Liver (tissue), 9 donors: ENCODE results near the gene CTSA. TPM values are rescaled to one million over a fixed set of nuclear protein-coding genes. Genes with fewer than 3 reads are reported as not detected.

ENCODE experiments used
- DNase-seq: peaks from one replicate; pipeline ENCODE4 v3.0.0-alpha.2; 2017; ENCODE audit warnings: low spot score
- H3K27ac ChIP-seq, 2 donors: one replicate each; pipeline ENCODE4 v1.7.0; 2013; ENCODE audit warnings: inconsistent platforms in 2 of 2, low read length in 2 of 2, control low read depth in 1 of 2, low read depth in 1 of 2, mild to moderate bottlenecking in 1 of 2
- H3K27me3 ChIP-seq, 4 donors: one replicate each; pipeline versions ENCODE4 v1.6.1 to v1.7.0; 2013; ENCODE audit warnings: low read length in 3 of 4, inconsistent platforms in 1 of 4, mild to moderate bottlenecking in 1 of 4, moderate library complexity in 1 of 4; ENCODE audit not compliant: control insufficient read depth in 4 of 4, insufficient read depth in 4 of 4
- H3K36me3 ChIP-seq, 4 donors: one replicate each; pipeline versions ENCODE4 v1.6.1 to v1.7.0; 2013; ENCODE audit warnings: low read length in 3 of 4, mild to moderate bottlenecking in 3 of 4, low read depth in 1 of 4, moderate library complexity in 1 of 4; ENCODE audit not compliant: control insufficient read depth in 4 of 4, insufficient read depth in 3 of 4
- H3K4me1 ChIP-seq, 4 donors: one replicate each; pipeline versions ENCODE4 v1.6.1 to v1.7.0; 2013; ENCODE audit warnings: low read length in 3 of 4, mild to moderate bottlenecking in 3 of 4, moderate library complexity in 1 of 4; ENCODE audit not compliant: control insufficient read depth in 4 of 4, insufficient read depth in 4 of 4
- H3K4me3 ChIP-seq, 3 donors: one replicate each; pipeline versions ENCODE4 v1.6.1 to v1.7.0; 2013; ENCODE audit warnings: low read length in 3 of 3, control low read depth in 1 of 3, low read depth in 1 of 3, mild to moderate bottlenecking in 1 of 3
- H3K9ac ChIP-seq, 2 donors: one replicate each; pipeline ENCODE4 v1.7.0; 2013; ENCODE audit warnings: low read length in 2 of 2, mild to moderate bottlenecking in 2 of 2, moderate library complexity in 2 of 2, control low read depth in 1 of 2, low read depth in 1 of 2
- H3K9me3 ChIP-seq, 4 donors: one replicate each; pipeline versions ENCODE4 v1.6.1 to v1.7.0; 2013; ENCODE audit warnings: low read length in 3 of 4; ENCODE audit not compliant: control insufficient read depth in 4 of 4
- EGR1 ChIP-seq, 2 donors: IDR thresholded peaks; 2 replicates each; pipeline ENCODE4 v1.6.1; 2016 to 2018; ENCODE audit warnings: antibody characterized with exemption in 2 of 2, low read depth in 2 of 2
- FOXA1 ChIP-seq: IDR thresholded peaks from 2 replicates; pipeline ENCODE4 v1.6.1; 2016; ENCODE audit warnings: antibody characterized with exemption
- FOXA2 ChIP-seq: IDR thresholded peaks from 2 replicates; pipeline ENCODE4 v1.6.1; 2016; ENCODE audit warnings: antibody characterized with exemption
- GABPA ChIP-seq, 2 donors: IDR thresholded peaks in 1 of 2; conservative IDR thresholded peaks in 1 of 2; 2 replicates each; pipeline ENCODE4 v1.6.1; 2016; ENCODE audit warnings: antibody characterized with exemption in 2 of 2, mild to moderate bottlenecking in 1 of 2, moderate library complexity in 1 of 2
- HNF4A ChIP-seq, 2 donors: conservative IDR thresholded peaks; 2 replicates each; pipeline ENCODE4 v1.6.1; 2016; ENCODE audit warnings: antibody characterized with exemption in 2 of 2, mild to moderate bottlenecking in 2 of 2
- HNF4G ChIP-seq: IDR thresholded peaks from 2 replicates; pipeline ENCODE4 v1.6.1; 2016; ENCODE audit warnings: antibody characterized with exemption
- JUND ChIP-seq, 2 donors: IDR thresholded peaks; 2 replicates each; pipeline ENCODE4 v1.6.1; 2016; ENCODE audit warnings: antibody characterized with exemption in 2 of 2
- NR2F2 ChIP-seq: IDR thresholded peaks from 2 replicates; pipeline ENCODE4 v1.6.1; 2016; ENCODE audit warnings: antibody characterized with exemption
- RAD21 ChIP-seq, 2 donors: IDR thresholded peaks; 2 replicates each; pipeline ENCODE4 v1.6.1; 2016; ENCODE audit warnings: antibody characterized with exemption in 2 of 2, mild to moderate bottlenecking in 2 of 2
- RXRA ChIP-seq, 2 donors: IDR thresholded peaks; 2 replicates each; pipeline ENCODE4 v1.6.1; 2017 to 2018; ENCODE audit warnings: antibody characterized with exemption in 2 of 2, mild to moderate bottlenecking in 1 of 2
- SP1 ChIP-seq: IDR thresholded peaks from 2 replicates; pipeline ENCODE4 v1.6.1; 2018; ENCODE audit warnings: antibody characterized with exemption, mild to moderate bottlenecking
- TAF1 ChIP-seq: conservative IDR thresholded peaks from 2 replicates; pipeline ENCODE4 v1.6.1; 2016; ENCODE audit warnings: antibody characterized with exemption, mild to moderate bottlenecking
- YY1 ChIP-seq: IDR thresholded peaks from 2 replicates; pipeline ENCODE4 v1.6.1; 2016; ENCODE audit warnings: antibody characterized with exemption, mild to moderate bottlenecking
- WGBS: extraction: QIAGEN DNeasy Blood & Tissue Kit; methylation state at CpG from one replicate; pipeline ENCODE4 v1.1.7; 2013; 5-methylcytosine and 5-hydroxymethylcytosine counted together
- polyA plus RNA-seq, 2 donors: library from polyadenylated mRNA; stranded (reverse) in 1 of 2; unstranded in 1 of 2; fragments of 200-250 nt in 1 of 2; fragments of >200 nt in 1 of 2; fragmentation: Nextera tagmentation in 1 of 2; extraction: Ambion mirVana in 1 of 2; gene quantifications; one replicate each; pipeline versions ENCODE4 v1.2.1 to v1.2.3, GENCODE V29; 2013 to 2015
- total RNA-seq, 2 donors: library from RNA; depleted of rRNA; stranded (reverse); fragments of >200 nt; gene quantifications; one replicate each; pipeline ENCODE4 v1.2.3, GENCODE V29; 2014
- TF ChIP-seq, protein P1 (sequence below): IDR thresholded peaks from 2 replicates; pipeline ENCODE4 v1.6.1; 2016; ENCODE audit warnings: antibody characterized with exemption
- TF ChIP-seq, protein P2 (sequence below): IDR thresholded peaks from 2 replicates; pipeline ENCODE4 v1.6.1; 2016; ENCODE audit warnings: antibody characterized with exemption, mild to moderate bottlenecking
- TF ChIP-seq, protein P3 (sequence below): IDR thresholded peaks from 2 replicates; pipeline ENCODE4 v1.6.1; 2016; ENCODE audit warnings: antibody characterized with exemption
- TF ChIP-seq, protein P4 (sequence below): fragments of 150-350 bp; IDR thresholded peaks from 2 replicates; pipeline ENCODE4 v1.5.1; 2017; ENCODE audit warnings: improper control_type of control experiment, low read depth, low read length; ENCODE audit not compliant: missing input control
- TF ChIP-seq, protein P5 (sequence below): IDR thresholded peaks from 2 replicates; pipeline ENCODE4 v1.6.1; 2016; ENCODE audit warnings: antibody characterized with exemption
- donor health status: healthy.
- donor health status: healthy.
- donor health status: healthy.
- donor health status: healthy.
- donor health status: healthy.

Gene CTSA
- total and polyA plus RNA-seq, 4 donors = 45.6 to 151 (median 76.4) TPM

DNA sequence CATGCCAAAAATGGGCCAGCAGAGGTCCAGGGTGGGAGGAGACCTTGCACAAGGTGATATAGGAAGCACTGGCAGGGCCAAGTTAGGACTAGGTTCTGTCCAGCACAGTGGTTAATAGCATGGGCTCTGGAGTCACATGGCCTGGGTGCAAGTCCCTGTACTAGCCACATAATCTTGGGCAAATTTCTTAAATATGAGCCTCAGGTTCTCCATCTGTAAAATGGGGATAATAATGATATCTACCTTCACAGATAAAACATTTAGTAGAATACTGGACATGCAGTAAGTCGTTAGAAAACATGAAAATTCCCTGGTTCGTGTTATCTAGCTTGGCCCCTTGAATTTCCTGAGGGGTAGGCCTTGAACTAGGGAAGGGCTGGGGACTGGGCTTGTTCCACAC lies 6.2 kb downstream of the CTSA start:
- Histone ChIP-seq H3K4me3 (no peak overlapping the region), H3K27me3 (no peaks in the 10 kb centered on the region), H3K27ac (no peak overlapping the region), H3K4me1 (peaks cover 0 to 11% (median 9%) of the 10 kb centered on the region in 4 donors), H3K36me3 (peaks cover 16 to 54% (median 24%) of the 10 kb centered on the region in 4 donors), H3K9me3 (no peaks in the 10 kb centered on the region), H3K9ac (no peak overlapping the region)
- whole genome bisulfite sequencing = 85% methylated on average over 2 of the region's 2 CpGs
- no peak for DNase-seq
- TF ChIP-seq EGR1 (IDR thresholded peaks at IDR 0.05; ENCODE audit: low read depth in 2 of 2) (no peak), FOXA2 (no peak), HNF4A (conservative IDR thresholded peaks at IDR 0.05) (no peak), NR2F2 (no peak), RXRA (IDR thresholded peaks at IDR 0.05) (no peak)
- TF ChIP-seq, protein P1, sequence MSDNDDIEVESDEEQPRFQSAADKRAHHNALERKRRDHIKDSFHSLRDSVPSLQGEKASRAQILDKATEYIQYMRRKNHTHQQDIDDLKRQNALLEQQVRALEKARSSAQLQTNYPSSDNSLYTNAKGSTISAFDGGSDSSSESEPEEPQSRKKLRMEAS = no peak
- TF ChIP-seq, protein P2, sequence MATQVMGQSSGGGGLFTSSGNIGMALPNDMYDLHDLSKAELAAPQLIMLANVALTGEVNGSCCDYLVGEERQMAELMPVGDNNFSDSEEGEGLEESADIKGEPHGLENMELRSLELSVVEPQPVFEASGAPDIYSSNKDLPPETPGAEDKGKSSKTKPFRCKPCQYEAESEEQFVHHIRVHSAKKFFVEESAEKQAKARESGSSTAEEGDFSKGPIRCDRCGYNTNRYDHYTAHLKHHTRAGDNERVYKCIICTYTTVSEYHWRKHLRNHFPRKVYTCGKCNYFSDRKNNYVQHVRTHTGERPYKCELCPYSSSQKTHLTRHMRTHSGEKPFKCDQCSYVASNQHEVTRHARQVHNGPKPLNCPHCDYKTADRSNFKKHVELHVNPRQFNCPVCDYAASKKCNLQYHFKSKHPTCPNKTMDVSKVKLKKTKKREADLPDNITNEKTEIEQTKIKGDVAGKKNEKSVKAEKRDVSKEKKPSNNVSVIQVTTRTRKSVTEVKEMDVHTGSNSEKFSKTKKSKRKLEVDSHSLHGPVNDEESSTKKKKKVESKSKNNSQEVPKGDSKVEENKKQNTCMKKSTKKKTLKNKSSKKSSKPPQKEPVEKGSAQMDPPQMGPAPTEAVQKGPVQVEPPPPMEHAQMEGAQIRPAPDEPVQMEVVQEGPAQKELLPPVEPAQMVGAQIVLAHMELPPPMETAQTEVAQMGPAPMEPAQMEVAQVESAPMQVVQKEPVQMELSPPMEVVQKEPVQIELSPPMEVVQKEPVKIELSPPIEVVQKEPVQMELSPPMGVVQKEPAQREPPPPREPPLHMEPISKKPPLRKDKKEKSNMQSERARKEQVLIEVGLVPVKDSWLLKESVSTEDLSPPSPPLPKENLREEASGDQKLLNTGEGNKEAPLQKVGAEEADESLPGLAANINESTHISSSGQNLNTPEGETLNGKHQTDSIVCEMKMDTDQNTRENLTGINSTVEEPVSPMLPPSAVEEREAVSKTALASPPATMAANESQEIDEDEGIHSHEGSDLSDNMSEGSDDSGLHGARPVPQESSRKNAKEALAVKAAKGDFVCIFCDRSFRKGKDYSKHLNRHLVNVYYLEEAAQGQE = no peak

DNA sequence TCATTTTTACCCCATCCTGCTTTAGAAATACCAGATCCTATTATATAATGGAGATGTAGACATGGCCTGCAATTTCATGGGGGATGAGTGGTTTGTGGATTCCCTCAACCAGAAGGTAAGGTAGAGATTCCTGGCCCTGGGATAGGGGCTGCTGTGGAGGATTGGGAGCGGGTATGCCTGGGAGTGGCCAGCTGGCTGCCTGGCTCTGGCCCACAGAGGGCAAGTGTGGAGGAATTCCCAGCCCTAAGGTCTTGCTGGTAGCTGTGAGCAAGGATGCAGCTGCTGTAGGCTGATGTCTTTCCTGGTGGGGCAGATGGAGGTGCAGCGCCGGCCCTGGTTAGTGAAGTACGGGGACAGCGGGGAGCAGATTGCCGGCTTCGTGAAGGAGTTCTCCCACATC lies 6.6 kb downstream of the CTSA start:
- no peak overlapping the region for H3K4me3 ChIP-seq
- no peak overlapping the region for H3K9ac ChIP-seq
- 97% methylated on average over 7 of the region's 7 CpGs for WGBS
- TF ChIP-seq YY1 (no peak), RAD21 (IDR thresholded peaks at IDR 0.05) (no peak), JUND (IDR thresholded peaks at IDR 0.05) (no peak), RXRA (IDR thresholded peaks at IDR 0.05) (no peak), FOXA1 (no peak), HNF4G (no peak), FOXA2 (no peak), TAF1 (no peak), EGR1 (IDR thresholded peaks at IDR 0.05; ENCODE audit: low read depth in 2 of 2) (no peak), HNF4A (conservative IDR thresholded peaks at IDR 0.05) (no peak), GABPA (IDR thresholded peaks at IDR 0.05 in 1 of 2, conservative IDR thresholded peaks at IDR 0.05 in 1 of 2) (no peak), NR2F2 (no peak), SP1 (no peak)
- TF ChIP-seq, protein P2 = no peak
- TF ChIP-seq, protein P3, sequence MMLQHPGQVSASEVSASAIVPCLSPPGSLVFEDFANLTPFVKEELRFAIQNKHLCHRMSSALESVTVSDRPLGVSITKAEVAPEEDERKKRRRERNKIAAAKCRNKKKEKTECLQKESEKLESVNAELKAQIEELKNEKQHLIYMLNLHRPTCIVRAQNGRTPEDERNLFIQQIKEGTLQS = no peak
- TF ChIP-seq, protein P1 = no peak
- TF ChIP-seq, protein P4, sequence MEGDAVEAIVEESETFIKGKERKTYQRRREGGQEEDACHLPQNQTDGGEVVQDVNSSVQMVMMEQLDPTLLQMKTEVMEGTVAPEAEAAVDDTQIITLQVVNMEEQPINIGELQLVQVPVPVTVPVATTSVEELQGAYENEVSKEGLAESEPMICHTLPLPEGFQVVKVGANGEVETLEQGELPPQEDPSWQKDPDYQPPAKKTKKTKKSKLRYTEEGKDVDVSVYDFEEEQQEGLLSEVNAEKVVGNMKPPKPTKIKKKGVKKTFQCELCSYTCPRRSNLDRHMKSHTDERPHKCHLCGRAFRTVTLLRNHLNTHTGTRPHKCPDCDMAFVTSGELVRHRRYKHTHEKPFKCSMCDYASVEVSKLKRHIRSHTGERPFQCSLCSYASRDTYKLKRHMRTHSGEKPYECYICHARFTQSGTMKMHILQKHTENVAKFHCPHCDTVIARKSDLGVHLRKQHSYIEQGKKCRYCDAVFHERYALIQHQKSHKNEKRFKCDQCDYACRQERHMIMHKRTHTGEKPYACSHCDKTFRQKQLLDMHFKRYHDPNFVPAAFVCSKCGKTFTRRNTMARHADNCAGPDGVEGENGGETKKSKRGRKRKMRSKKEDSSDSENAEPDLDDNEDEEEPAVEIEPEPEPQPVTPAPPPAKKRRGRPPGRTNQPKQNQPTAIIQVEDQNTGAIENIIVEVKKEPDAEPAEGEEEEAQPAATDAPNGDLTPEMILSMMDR = no peak
- TF ChIP-seq, protein P5, sequence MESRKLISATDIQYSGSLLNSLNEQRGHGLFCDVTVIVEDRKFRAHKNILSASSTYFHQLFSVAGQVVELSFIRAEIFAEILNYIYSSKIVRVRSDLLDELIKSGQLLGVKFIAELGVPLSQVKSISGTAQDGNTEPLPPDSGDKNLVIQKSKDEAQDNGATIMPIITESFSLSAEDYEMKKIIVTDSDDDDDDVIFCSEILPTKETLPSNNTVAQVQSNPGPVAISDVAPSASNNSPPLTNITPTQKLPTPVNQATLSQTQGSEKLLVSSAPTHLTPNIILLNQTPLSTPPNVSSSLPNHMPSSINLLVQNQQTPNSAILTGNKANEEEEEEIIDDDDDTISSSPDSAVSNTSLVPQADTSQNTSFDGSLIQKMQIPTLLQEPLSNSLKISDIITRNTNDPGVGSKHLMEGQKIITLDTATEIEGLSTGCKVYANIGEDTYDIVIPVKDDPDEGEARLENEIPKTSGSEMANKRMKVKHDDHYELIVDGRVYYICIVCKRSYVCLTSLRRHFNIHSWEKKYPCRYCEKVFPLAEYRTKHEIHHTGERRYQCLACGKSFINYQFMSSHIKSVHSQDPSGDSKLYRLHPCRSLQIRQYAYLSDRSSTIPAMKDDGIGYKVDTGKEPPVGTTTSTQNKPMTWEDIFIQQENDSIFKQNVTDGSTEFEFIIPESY = no peak
- no peaks in the 10 kb centered on the region for H3K27me3 ChIP-seq
- H3K9me3 ChIP-seq = no peaks in the 10 kb centered on the region
- peaks cover 16 to 54% (median 24%) of the 10 kb centered on the region in 4 donors for H3K36me3 ChIP-seq
- H3K27ac ChIP-seq = no peak overlapping the region
- H3K4me1 ChIP-seq = peaks cover 0 to 7% (median 5%) of the 10 kb centered on the region in 4 donors
- no peak for DNase-seq
